Islet precursor cell (in vitro differentiated cells): ENCODE results near the gene DENR.
A peak's percentile ranks its signal among the peaks of the same experiment; 100 is the strongest.
"Not testable (repeated sequence)": the region's sequence is repeated elsewhere in the genome, so short reads cannot be mapped to it uniquely, and the experiment has no call there.

Experiments used
- DNase-seq: peaks from one replicate; pipeline ENCODE4 v3.0.0-alpha.2; 2018

The DENR gene

GRCh38 chr12:122743895-122744525 lies 8.6 kb upstream of the DENR start:
- DNase-seq = no peak

- DNase-seq = no peak
Observed at GRCh38 chr12:122747224-122748135, 5.1 kb upstream of the DENR start.

GRCh38 chr12:122749569-122750332 lies 2.9 kb upstream of the DENR start:
- no peak for DNase-seq

- peak; percentile 82 for DNase-seq
Observed at GRCh38 chr12:122750781-122751515, 1.7 kb upstream of the DENR start.

GRCh38 chr12:122753319-122753650 lies 661 bp downstream of the DENR start:
- DNase-seq = no peak

GRCh38 chr12:122754790-122755189 lies 2.2 kb downstream of the DENR start:
- no peak for DNase-seq

- no peak for DNase-seq
Observed at GRCh38 chr12:122757568-122757967, 4.9 kb downstream of the DENR start.

GRCh38 chr12:122785503-122785902 lies 32.9 kb downstream of the DENR start:
- no peak for DNase-seq

GRCh38 chr12:122788387-122788786 lies 35.8 kb downstream of the DENR start:
- no peak for DNase-seq

GRCh38 chr12:122789637-122790036 lies 37.0 kb downstream of the DENR start:
- no peak for DNase-seq

GRCh38 chr12:122790393-122791075 lies 37.9 kb downstream of the DENR start:
- peak; percentile 98 for DNase-seq

- no peak for DNase-seq
Observed at GRCh38 chr12:122793685-122794106, 41.1 kb downstream of the DENR start.

- no peak for DNase-seq
Observed at GRCh38 chr12:122795807-122796206, 43.2 kb downstream of the DENR start.

GRCh38 chr12:122799641-122800243 lies 47.1 kb downstream of the DENR start:
- no peak for DNase-seq

GRCh38 chr12:122803937-122804336 lies 51.3 kb downstream of the DENR start:
- no peak for DNase-seq

- not testable (repeated sequence) for DNase-seq
Observed at GRCh38 chr12:122804957-122805356, 52.3 kb downstream of the DENR start.

GRCh38 chr12:122807651-122808050 lies 55.0 kb downstream of the DENR start:
- DNase-seq = no peak

GRCh38 chr12:122811777-122812176 lies 59.2 kb downstream of the DENR start:
- DNase-seq = no peak

- no peak for DNase-seq
Observed at GRCh38 chr12:122813310-122813713, 60.7 kb downstream of the DENR start.

- no peak for DNase-seq
Observed at GRCh38 chr12:122819209-122819785, 66.7 kb downstream of the DENR start.

GRCh38 chr12:122820138-122820537 lies 67.5 kb downstream of the DENR start:
- no peak for DNase-seq
